Hematopoietic multipotent progenitor cell (in vitro differentiated cells): ENCODE results near the gene DDB1. TPM values are rescaled to one million over a fixed set of nuclear protein-coding genes. Genes with fewer than 3 reads are reported as not detected.

ENCODE experiments used
- DNase-seq, 3 donors: peaks; one replicate each; pipeline ENCODE4 v3.0.0-alpha.2; 2011 to 2015; ENCODE audit warnings: low read depth in 2 of 3, low spot score in 2 of 3
- total RNA-seq: library from RNA; depleted of rRNA; stranded (reverse); fragments of >200 nt; gene quantifications from one replicate; pipeline ENCODE4 v1.2.3, GENCODE V29; 2012

DDB1 gene
- total RNA-seq: 194 TPM

- DNase-seq: peak; percentile 88 to 97 (median 96)
These were observed at the start of gene DDB1, which contains the start of gene TKFC for GRCh38 chr11:61332797-61333549. DDB1 (minus strand) TSS chr11:61333105; CDS start chr11:61332968, 137 bp downstream. TKFC (plus strand) TSS chr11:61333228; CDS start chr11:61334729, 1,501 bp downstream.

- no peak for DNase-seq
These were observed 48.0 kb upstream of the DDB1 start for GRCh38 chr11:61380884-61381283.

GRCh38 chr11:61378713-61379313 lies 45.9 kb upstream of the DDB1 start:
- DNase-seq: no peak

GRCh38 chr11:61377461-61378160 lies 44.7 kb upstream of the DDB1 start:
- DNase-seq: no peak

GRCh38 chr11:61375761-61376108 lies 42.8 kb upstream of the DDB1 start:
- DNase-seq: no peak

GRCh38 chr11:61372659-61373420 lies 39.9 kb upstream of the DDB1 start:
- DNase-seq: no peak

GRCh38 chr11:61370349-61371005 lies 37.6 kb upstream of the DDB1 start:
- DNase-seq: no peak

GRCh38 chr11:61369372-61370348 lies 36.8 kb upstream of the DDB1 start:
- no peak for DNase-seq

GRCh38 chr11:61368646-61369045 lies 35.7 kb upstream of the DDB1 start:
- DNase-seq: no peak

GRCh38 chr11:61367406-61367805 lies 34.5 kb upstream of the DDB1 start:
- DNase-seq: no peak

GRCh38 chr11:61364012-61364675 lies 31.2 kb upstream of the DDB1 start:
- no peak for DNase-seq

GRCh38 chr11:61362542-61362875 lies 29.6 kb upstream of the DDB1 start:
- DNase-seq: peak in 1 of 3 donors; percentile 64

- peak; percentile 69 to 95 (median 91) for DNase-seq
These were observed 29.0 kb upstream of the DDB1 start, which contains the start of the genes CYB561A3 and TMEM138 for GRCh38 chr11:61361741-61362541. CYB561A3 (minus strand) TSS chr11:61361882; CDS start chr11:61356713, 5,169 bp downstream. TMEM138 (plus strand) TSS chr11:61362374; CDS start chr11:61364391, 2,017 bp downstream.

- DNase-seq: no peak
These were observed 28.4 kb upstream of the DDB1 start for GRCh38 chr11:61361237-61361740.

GRCh38 chr11:61359516-61359915 lies 26.6 kb upstream of the DDB1 start:
- no peak for DNase-seq

- no peak for DNase-seq
These were observed 25.7 kb upstream of the DDB1 start for GRCh38 chr11:61358566-61358965.

- no peak for DNase-seq
These were observed 25.0 kb upstream of the DDB1 start for GRCh38 chr11:61357894-61358239.
